GM23338 (cell line): ENCODE results near the gene RAB44. TPM values are rescaled to one million over a fixed set of nuclear protein-coding genes. Genes with fewer than 3 reads are reported as not detected.

ENCODE experiments used
- ATAC-seq: fragments of 200-7000 bp; cut with Tn5 transposase; 3 replicates; pipeline ENCODE4 v1.9.1; 2020
- DNase-seq: peaks from one replicate; pipeline ENCODE4 v3.0.0-alpha.2; 2015; ENCODE audit warnings: low spot score
- H2AFZ ChIP-seq: fragments of 200-600 bp; sonication (generic); 2 replicates; pipeline ENCODE4 v1.8.0; 2016; ENCODE audit warnings: antibody characterized with exemption, mild to moderate bottlenecking, moderate library complexity
- H3F3A ChIP-seq: fragments of 200-600 bp; sonication (generic); replicated peaks from 2 replicates; pipeline ENCODE4 v1.8.0; 2017; ENCODE audit warnings: antibody characterized with exemption, mixed run types, low read depth
- H3K27ac ChIP-seq: fragments of 200-600 bp; sonication (generic); 2 replicates; pipeline ENCODE4 v1.6.1; 2016; ENCODE audit warnings: low read depth
- H3K27me3 ChIP-seq: fragments of 200-600 bp; sonication (generic); 2 replicates; pipeline ENCODE4 v1.8.0; 2016; ENCODE audit warnings: mild to moderate bottlenecking, mixed run types, moderate library complexity; ENCODE audit not compliant: insufficient read depth
- H3K36me3 ChIP-seq: fragments of 200-600 bp; sonication (generic); 2 replicates; pipeline ENCODE4 v1.8.0; 2016; ENCODE audit warnings: mild to moderate bottlenecking; ENCODE audit not compliant: insufficient read depth
- H3K4me1 ChIP-seq: fragments of 200-600 bp; sonication (generic); 2 replicates; pipeline ENCODE4 v1.8.0; 2016; ENCODE audit warnings: mild to moderate bottlenecking, moderate library complexity; ENCODE audit not compliant: insufficient read depth
- H3K4me2 ChIP-seq: fragments of 200-600 bp; sonication (generic); 2 replicates; pipeline ENCODE4 v1.7.1; 2017; ENCODE audit warnings: mixed run types
- H3K4me3 ChIP-seq: fragments of 200-600 bp; sonication (generic); 2 replicates; pipeline ENCODE4 v1.6.1; 2016; ENCODE audit warnings: mixed run types
- H3K79me2 ChIP-seq: fragments of 200-600 bp; sonication (generic); replicated peaks from 2 replicates; pipeline ENCODE4 v1.8.0; 2017; ENCODE audit warnings: mild to moderate bottlenecking; ENCODE audit not compliant: insufficient read depth
- H3K9me2 ChIP-seq: fragments of 200-600 bp; sonication (generic); 2 replicates; pipeline ENCODE4 v1.8.0; 2017; ENCODE audit not compliant: insufficient read depth
- H4K20me1 ChIP-seq: fragments of 200-600 bp; sonication (generic); replicated peaks from 2 replicates; pipeline ENCODE4 v1.8.0; 2017; ENCODE audit warnings: mild to moderate bottlenecking; ENCODE audit not compliant: insufficient read depth
- H3K27ac Mint-ChIP-seq: 2 replicates; pipeline ENCODE4 v1.8.0; 2020; ENCODE audit warnings: inconsistent platforms, mild to moderate bottlenecking, moderate library complexity, mixed read lengths
- H3K27me3 Mint-ChIP-seq: 3 replicates; pipeline ENCODE4 v1.8.0; 2022; ENCODE audit warnings: low read depth, mild to moderate bottlenecking, moderate library complexity, mixed read lengths, inconsistent platforms; ENCODE audit not compliant: insufficient read depth, poor library complexity
- H3K36me3 Mint-ChIP-seq: 3 replicates; pipeline ENCODE4 v1.8.0; 2021; ENCODE audit warnings: low read depth, mild to moderate bottlenecking, inconsistent platforms, moderate library complexity, mixed read lengths
- H3K4me1 Mint-ChIP-seq: 3 replicates; pipeline ENCODE4 v1.8.0; 2020; ENCODE audit warnings: mild to moderate bottlenecking, inconsistent platforms, mixed read lengths
- H3K4me3 Mint-ChIP-seq: 3 replicates; pipeline ENCODE4 v1.8.0; 2021; ENCODE audit warnings: moderate library complexity, mild to moderate bottlenecking, inconsistent platforms, mixed read lengths
- H3K9me3 Mint-ChIP-seq: 3 replicates; pipeline ENCODE4 v1.8.0; 2020; ENCODE audit warnings: moderate library complexity, mild to moderate bottlenecking, inconsistent platforms, mixed read lengths
- CREB1 ChIP-seq: fragments of 250-450 bp; sonication (Bioruptor Pico); IDR thresholded peaks from 2 replicates; pipeline ENCODE4 v1.5.0; 2020; ENCODE audit warnings: low read depth, mild to moderate bottlenecking, moderate library complexity
- EZH2 ChIP-seq: fragments of 200-600 bp; sonication (generic); IDR thresholded peaks from one replicate; pipeline ENCODE4 v1.8.0; 2017; ENCODE audit warnings: antibody characterized with exemption, mild to moderate bottlenecking, low read depth; ENCODE audit not compliant: unreplicated experiment
- EZH2phosphoT487 ChIP-seq: fragments of 200-600 bp; sonication (generic); IDR thresholded peaks from one replicate; pipeline ENCODE4 v1.8.1; 2018; ENCODE audit warnings: antibody characterized with exemption; ENCODE audit not compliant: unreplicated experiment
- JUNB ChIP-seq: IDR thresholded peaks from one replicate; pipeline ENCODE4 v1.6.1; 2016; ENCODE audit warnings: antibody characterized with exemption; ENCODE audit not compliant: unreplicated experiment
- NANOG ChIP-seq: IDR thresholded peaks from 2 replicates; pipeline ENCODE4 v1.6.1; 2016; ENCODE audit warnings: antibody characterized with exemption, borderline replicate concordance
- POLR2AphosphoS5 ChIP-seq: IDR thresholded peaks from 2 replicates; pipeline ENCODE4 v1.6.1; 2016; ENCODE audit warnings: antibody characterized with exemption, low read depth
- STAT1 ChIP-seq: IDR thresholded peaks from one replicate; pipeline ENCODE4 v1.6.1; 2016; ENCODE audit warnings: antibody characterized with exemption; ENCODE audit not compliant: unreplicated experiment
- ZNF114 ChIP-seq: fragments of 250-450 bp; sonication (Bioruptor Pico); IDR thresholded peaks from 2 replicates; pipeline ENCODE4 v1.5.0; 2020; ENCODE audit warnings: mild to moderate bottlenecking, moderate library complexity
- ZNF331 ChIP-seq: fragments of 250-450 bp; sonication (Bioruptor Pico); IDR thresholded peaks from 2 replicates; pipeline ENCODE4 v1.5.0; 2020; ENCODE audit warnings: low read depth, mild to moderate bottlenecking, moderate library complexity
- polyA plus RNA-seq: library from polyadenylated mRNA; unstranded; fragments of >200 nt; fragmentation: Nextera tagmentation; extraction: Ambion mirVana; gene quantifications from 2 replicates; pipeline ENCODE4 v1.2.1, GENCODE V29; 2016
- total RNA-seq: library from RNA; depleted of rRNA; stranded (reverse); fragments of >200 nt; shearing (Covaris generic); gene quantifications from 2 replicates; pipeline ENCODE4 v1.2.3, GENCODE V29; 2014
- TF ChIP-seq, protein P1 (sequence below): fragments of 250-450 bp; sonication (Bioruptor Pico); IDR thresholded peaks from 2 replicates; pipeline ENCODE4 v1.5.0; 2020; ENCODE audit warnings: mild to moderate bottlenecking, moderate library complexity
- TF ChIP-seq, protein P2 (sequence below): IDR thresholded peaks from one replicate; pipeline ENCODE4 v1.6.1; 2018; ENCODE audit warnings: antibody characterized with exemption; ENCODE audit not compliant: unreplicated experiment
- TF ChIP-seq, protein P3 (sequence below): IDR thresholded peaks from 2 replicates; pipeline ENCODE4 v1.6.1; 2016; ENCODE audit warnings: antibody characterized with exemption
- TF ChIP-seq, protein P4 (sequence below), 2 experiments: fragments of 200-600 bp in 1 of 2; sonication (generic) in 1 of 2; conservative IDR thresholded peaks; 2 replicates each; pipeline versions ENCODE4 v1.5.1 to v1.6.1; 2016 to 2017; ENCODE audit warnings: antibody characterized with exemption in 2 of 2, low read depth in 2 of 2, mild to moderate bottlenecking in 2 of 2, moderate library complexity in 1 of 2

RAB44 gene
- total and polyA plus RNA-seq, 2 experiments from 2014 or later = not detected

DNA sequence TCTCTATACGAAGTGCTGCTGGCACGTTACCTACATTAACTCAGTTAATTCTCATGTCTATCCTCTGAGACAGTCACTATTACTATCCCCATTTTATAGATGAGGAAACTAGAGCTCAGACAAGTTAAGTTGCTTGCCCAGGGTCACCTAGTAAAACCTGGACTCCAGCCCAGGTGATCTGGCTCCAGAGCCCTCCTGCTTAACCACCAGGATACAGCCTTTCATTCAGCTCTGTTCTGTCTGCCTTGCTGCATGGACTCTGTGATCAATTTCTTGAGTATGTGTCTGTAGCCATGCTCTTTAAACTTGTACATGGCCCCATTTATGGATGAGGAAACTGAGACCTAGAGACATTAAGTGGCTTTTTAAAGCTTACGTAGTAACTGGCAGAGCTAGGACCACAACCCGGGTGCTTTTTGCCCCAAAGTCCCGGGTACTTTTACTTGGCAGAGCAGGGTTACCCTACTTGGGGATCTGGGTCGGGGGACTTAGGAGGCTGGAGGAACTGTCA is 14.4 kb upstream of the RAB44 start:
- ATAC-seq = no peak
- Mint-ChIP-seq H3K36me3 (peaks cover 38% of the 10 kb centered on the region), H3K27me3 (peaks cover 33% of the 10 kb centered on the region), H3K9me3 (no peaks in the 10 kb centered on the region), H3K4me1 (peaks cover 20% of the 10 kb centered on the region), H3K4me3 (no peak overlapping the region), H3K27ac (no peak overlapping the region)
- peaks cover 33% of the 10 kb centered on the region for H3K79me2 ChIP-seq
- peaks cover 26% of the 10 kb centered on the region for H3K27me3 ChIP-seq
- peak overlapping the region; percentile 55; the same call in 1 of the 2 replicates for H3K4me2 ChIP-seq
- DNase-seq = no peak
- H3K36me3 ChIP-seq = peaks cover 17% of the 10 kb centered on the region; the same call in 1 of the 2 replicates
- no peaks in the 10 kb centered on the region for H3K9me2 ChIP-seq
- H3K4me1 ChIP-seq = peaks cover 18% of the 10 kb centered on the region
- H3F3A ChIP-seq = no peaks in the 10 kb centered on the region
- no peaks in the 10 kb centered on the region; the same call in none of the 2 replicates for H4K20me1 ChIP-seq
- H3K4me3 ChIP-seq = no peak overlapping the region
- no peak overlapping the region for H2AFZ ChIP-seq
- TF ChIP-seq, protein P1, sequence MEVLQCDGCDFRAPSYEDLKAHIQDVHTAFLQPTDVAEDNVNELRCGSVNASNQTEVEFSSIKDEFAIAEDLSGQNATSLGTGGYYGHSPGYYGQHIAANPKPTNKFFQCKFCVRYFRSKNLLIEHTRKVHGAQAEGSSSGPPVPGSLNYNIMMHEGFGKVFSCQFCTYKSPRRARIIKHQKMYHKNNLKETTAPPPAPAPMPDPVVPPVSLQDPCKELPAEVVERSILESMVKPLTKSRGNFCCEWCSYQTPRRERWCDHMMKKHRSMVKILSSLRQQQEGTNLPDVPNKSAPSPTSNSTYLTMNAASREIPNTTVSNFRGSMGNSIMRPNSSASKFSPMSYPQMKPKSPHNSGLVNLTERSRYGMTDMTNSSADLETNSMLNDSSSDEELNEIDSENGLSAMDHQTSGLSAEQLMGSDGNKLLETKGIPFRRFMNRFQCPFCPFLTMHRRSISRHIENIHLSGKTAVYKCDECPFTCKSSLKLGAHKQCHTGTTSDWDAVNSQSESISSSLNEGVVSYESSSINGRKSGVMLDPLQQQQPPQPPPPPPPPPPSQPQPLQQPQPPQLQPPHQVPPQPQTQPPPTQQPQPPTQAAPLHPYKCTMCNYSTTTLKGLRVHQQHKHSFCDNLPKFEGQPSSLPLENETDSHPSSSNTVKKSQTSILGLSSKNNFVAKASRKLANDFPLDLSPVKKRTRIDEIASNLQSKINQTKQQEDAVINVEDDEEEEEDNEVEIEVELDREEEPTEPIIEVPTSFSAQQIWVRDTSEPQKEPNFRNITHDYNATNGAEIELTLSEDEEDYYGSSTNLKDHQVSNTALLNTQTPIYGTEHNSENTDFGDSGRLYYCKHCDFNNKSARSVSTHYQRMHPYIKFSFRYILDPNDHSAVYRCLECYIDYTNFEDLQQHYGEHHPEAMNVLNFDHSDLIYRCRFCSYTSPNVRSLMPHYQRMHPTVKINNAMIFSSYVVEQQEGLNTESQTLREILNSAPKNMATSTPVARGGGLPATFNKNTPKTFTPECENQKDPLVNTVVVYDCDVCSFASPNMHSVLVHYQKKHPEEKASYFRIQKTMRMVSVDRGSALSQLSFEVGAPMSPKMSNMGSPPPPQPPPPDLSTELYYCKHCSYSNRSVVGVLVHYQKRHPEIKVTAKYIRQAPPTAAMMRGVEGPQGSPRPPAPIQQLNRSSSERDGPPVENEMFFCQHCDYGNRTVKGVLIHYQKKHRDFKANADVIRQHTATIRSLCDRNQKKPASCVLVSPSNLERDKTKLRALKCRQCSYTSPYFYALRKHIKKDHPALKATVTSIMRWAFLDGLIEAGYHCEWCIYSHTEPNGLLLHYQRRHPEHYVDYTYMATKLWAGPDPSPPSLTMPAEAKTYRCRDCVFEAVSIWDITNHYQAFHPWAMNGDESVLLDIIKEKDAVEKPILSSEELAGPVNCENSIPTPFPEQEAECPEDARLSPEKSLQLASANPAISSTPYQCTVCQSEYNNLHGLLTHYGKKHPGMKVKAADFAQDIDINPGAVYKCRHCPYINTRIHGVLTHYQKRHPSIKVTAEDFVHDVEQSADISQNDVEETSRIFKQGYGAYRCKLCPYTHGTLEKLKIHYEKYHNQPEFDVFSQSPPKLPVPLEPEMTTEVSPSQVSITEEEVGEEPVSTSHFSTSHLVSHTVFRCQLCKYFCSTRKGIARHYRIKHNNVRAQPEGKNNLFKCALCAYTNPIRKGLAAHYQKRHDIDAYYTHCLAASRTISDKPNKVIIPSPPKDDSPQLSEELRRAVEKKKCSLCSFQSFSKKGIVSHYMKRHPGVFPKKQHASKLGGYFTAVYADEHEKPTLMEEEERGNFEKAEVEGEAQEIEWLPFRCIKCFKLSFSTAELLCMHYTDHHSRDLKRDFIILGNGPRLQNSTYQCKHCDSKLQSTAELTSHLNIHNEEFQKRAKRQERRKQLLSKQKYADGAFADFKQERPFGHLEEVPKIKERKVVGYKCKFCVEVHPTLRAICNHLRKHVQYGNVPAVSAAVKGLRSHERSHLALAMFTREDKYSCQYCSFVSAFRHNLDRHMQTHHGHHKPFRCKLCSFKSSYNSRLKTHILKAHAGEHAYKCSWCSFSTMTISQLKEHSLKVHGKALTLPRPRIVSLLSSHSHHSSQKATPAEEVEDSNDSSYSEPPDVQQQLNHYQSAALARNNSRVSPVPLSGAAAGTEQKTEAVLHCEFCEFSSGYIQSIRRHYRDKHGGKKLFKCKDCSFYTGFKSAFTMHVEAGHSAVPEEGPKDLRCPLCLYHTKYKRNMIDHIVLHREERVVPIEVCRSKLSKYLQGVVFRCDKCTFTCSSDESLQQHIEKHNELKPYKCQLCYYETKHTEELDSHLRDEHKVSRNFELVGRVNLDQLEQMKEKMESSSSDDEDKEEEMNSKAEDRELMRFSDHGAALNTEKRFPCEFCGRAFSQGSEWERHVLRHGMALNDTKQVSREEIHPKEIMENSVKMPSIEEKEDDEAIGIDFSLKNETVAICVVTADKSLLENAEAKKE (CRISPR knock-in tag) = no peak
- TF ChIP-seq ZNF114 (no peak), CREB1 (CRISPR knock-in tag) (no peak), JUNB (no peak), POLR2AphosphoS5 (no peak), EZH2phosphoT487 (no peak), NANOG (no peak), EZH2 (no peak), ZNF331 (CRISPR knock-in tag) (no peak), STAT1 (no peak)
- TF ChIP-seq, protein P2, sequence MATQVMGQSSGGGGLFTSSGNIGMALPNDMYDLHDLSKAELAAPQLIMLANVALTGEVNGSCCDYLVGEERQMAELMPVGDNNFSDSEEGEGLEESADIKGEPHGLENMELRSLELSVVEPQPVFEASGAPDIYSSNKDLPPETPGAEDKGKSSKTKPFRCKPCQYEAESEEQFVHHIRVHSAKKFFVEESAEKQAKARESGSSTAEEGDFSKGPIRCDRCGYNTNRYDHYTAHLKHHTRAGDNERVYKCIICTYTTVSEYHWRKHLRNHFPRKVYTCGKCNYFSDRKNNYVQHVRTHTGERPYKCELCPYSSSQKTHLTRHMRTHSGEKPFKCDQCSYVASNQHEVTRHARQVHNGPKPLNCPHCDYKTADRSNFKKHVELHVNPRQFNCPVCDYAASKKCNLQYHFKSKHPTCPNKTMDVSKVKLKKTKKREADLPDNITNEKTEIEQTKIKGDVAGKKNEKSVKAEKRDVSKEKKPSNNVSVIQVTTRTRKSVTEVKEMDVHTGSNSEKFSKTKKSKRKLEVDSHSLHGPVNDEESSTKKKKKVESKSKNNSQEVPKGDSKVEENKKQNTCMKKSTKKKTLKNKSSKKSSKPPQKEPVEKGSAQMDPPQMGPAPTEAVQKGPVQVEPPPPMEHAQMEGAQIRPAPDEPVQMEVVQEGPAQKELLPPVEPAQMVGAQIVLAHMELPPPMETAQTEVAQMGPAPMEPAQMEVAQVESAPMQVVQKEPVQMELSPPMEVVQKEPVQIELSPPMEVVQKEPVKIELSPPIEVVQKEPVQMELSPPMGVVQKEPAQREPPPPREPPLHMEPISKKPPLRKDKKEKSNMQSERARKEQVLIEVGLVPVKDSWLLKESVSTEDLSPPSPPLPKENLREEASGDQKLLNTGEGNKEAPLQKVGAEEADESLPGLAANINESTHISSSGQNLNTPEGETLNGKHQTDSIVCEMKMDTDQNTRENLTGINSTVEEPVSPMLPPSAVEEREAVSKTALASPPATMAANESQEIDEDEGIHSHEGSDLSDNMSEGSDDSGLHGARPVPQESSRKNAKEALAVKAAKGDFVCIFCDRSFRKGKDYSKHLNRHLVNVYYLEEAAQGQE = no peak
- TF ChIP-seq, protein P3, sequence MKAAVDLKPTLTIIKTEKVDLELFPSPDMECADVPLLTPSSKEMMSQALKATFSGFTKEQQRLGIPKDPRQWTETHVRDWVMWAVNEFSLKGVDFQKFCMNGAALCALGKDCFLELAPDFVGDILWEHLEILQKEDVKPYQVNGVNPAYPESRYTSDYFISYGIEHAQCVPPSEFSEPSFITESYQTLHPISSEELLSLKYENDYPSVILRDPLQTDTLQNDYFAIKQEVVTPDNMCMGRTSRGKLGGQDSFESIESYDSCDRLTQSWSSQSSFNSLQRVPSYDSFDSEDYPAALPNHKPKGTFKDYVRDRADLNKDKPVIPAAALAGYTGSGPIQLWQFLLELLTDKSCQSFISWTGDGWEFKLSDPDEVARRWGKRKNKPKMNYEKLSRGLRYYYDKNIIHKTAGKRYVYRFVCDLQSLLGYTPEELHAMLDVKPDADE = no peak
- TF ChIP-seq, protein P4, sequence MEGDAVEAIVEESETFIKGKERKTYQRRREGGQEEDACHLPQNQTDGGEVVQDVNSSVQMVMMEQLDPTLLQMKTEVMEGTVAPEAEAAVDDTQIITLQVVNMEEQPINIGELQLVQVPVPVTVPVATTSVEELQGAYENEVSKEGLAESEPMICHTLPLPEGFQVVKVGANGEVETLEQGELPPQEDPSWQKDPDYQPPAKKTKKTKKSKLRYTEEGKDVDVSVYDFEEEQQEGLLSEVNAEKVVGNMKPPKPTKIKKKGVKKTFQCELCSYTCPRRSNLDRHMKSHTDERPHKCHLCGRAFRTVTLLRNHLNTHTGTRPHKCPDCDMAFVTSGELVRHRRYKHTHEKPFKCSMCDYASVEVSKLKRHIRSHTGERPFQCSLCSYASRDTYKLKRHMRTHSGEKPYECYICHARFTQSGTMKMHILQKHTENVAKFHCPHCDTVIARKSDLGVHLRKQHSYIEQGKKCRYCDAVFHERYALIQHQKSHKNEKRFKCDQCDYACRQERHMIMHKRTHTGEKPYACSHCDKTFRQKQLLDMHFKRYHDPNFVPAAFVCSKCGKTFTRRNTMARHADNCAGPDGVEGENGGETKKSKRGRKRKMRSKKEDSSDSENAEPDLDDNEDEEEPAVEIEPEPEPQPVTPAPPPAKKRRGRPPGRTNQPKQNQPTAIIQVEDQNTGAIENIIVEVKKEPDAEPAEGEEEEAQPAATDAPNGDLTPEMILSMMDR (conservative IDR thresholded peaks at IDR 0.05; ENCODE audit: low read depth in 2 of 2) = no peak
- no peak overlapping the region for H3K27ac ChIP-seq
